ENCODE data around the gene MAEA.

MAEA gene

DNA sequence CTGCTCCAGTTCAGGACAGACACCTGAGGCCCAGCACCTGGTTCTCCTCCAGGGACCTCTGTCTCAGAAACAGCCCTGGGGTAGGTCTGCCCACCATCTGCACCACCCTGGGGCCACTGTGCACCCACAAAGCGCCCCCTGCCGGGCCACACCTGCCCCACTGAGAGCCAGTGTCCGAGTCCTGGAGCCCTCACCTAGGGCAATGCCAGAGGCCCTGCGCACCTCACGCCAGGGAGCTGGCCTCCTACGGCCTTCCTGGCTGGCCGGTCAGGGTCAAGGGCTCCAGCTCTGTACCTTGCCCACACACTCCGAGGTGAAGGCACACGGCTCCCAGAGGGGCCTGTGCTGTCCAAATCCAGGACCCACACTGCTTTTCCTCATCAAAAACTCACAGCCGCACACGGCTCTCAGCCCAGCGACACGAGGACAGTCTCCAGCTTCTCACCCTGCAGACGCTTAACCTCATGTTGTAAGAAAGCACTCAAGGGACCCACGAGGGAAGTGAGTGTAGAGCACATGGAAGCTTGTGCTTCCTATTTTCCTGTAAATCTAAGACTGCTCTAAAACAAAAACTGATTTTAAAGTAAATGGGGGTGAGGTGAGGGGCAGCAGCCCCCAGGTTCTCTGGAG is 46.1 kb upstream of the MAEA start:
- DNase-seq (no peak), ATAC-seq (ENCODE audit: insufficient read depth, low read depth) (no peak)
- Histone ChIP-seq H3K9me3 (ENCODE audit: insufficient read depth, low read length, severe bottlenecking) (no peaks in the 10 kb centered on the region), H3K27ac (ENCODE audit: low read length) (0 out of 2 replicates have a peak overlapping the region, but pooled peaks have one; percentile 16), H3K79me2 (ENCODE audit: insufficient read depth, low read length) (peaks cover 96% of the 10 kb centered on the region), H3K4me1 (ENCODE audit: insufficient read depth, low read length) (peaks cover 33% of the 10 kb centered on the region), H4K20me1 (ENCODE audit: insufficient read depth, low read length) (peaks cover 86% of the 10 kb centered on the region), H3K4me3 (ENCODE audit: low read depth in 1 of 2, low read length in 2 of 2) (no peak overlapping the region), H3K36me3 (ENCODE audit: insufficient read depth, low read length) (peaks cover 94% of the 10 kb centered on the region), H3K27me3 (ENCODE audit: insufficient read depth, low read length, poor library complexity) (no peaks in the 10 kb centered on the region), H2AFZ (ENCODE audit: low read depth, low read length) (no peak overlapping the region), H3K4me2 (ENCODE audit: insufficient read depth, low read length) (no peak overlapping the region), H3K9ac (ENCODE audit: low read depth, low read length) (no peak overlapping the region)
- no peak for TF ChIP-seq EZH2 (IDR thresholded peaks at IDR 0.05; ENCODE audit: borderline replicate concordance, low read depth, low read length, severe bottlenecking)
- TF ChIP-seq, protein P1, sequence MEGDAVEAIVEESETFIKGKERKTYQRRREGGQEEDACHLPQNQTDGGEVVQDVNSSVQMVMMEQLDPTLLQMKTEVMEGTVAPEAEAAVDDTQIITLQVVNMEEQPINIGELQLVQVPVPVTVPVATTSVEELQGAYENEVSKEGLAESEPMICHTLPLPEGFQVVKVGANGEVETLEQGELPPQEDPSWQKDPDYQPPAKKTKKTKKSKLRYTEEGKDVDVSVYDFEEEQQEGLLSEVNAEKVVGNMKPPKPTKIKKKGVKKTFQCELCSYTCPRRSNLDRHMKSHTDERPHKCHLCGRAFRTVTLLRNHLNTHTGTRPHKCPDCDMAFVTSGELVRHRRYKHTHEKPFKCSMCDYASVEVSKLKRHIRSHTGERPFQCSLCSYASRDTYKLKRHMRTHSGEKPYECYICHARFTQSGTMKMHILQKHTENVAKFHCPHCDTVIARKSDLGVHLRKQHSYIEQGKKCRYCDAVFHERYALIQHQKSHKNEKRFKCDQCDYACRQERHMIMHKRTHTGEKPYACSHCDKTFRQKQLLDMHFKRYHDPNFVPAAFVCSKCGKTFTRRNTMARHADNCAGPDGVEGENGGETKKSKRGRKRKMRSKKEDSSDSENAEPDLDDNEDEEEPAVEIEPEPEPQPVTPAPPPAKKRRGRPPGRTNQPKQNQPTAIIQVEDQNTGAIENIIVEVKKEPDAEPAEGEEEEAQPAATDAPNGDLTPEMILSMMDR (IDR thresholded peaks at IDR 0.05; ENCODE audit: borderline replicate concordance, extremely low read depth, low read length, poor library complexity, severe bottlenecking), result no peak

DNA sequence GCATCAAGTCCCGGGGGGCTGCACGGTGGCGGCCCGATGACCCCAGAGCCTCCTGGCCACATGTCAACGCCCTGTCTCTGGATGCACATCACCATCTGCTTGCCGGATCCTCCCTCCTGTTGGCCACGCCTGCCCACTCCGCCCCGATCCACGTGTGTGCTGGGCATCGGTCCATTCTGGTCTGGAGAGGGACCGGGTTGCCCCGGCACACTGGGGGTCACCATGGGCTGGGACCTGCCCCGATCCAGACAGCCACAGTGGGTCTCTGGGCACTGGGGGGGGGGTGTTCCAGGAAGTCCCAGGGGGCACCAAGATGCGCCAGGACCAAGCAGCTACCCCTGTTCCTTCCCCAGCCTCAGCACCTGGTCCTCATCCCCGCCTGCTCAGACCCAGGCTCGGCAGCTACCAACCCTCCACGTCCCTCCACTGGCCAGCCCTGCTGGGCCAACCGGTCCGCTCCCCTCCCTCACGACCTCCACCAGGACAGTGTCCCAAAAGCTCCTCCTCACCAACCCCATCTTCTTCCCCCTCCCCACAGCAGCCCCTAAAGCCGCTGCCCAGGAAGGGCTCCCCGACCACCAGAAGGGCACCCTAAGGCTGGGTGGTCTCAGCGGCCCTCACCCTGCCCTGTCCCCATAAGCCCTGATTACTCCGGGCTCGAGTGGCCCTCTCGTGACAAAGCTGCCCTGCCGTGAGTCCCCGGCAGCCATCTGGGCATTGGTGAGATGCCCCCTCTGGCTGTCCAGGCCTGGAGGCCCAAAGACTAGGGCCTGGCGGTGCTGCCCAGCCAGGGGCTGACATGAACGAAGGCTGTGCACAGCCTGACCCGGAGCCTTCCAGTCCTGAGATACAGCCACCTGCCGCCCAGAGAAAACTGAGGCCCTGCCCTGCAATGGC is 45.4 kb upstream of the MAEA start:
- DNase-seq (no peak), ATAC-seq (ENCODE audit: insufficient read depth, low read depth) (no peak)
- H3K9me3 ChIP-seq (ENCODE audit: insufficient read depth, low read length, severe bottlenecking), result no peaks in the 10 kb centered on the region
- H3K27me3 ChIP-seq (ENCODE audit: insufficient read depth, low read length, poor library complexity), result no peaks in the 10 kb centered on the region
- H3K27ac ChIP-seq (ENCODE audit: low read length), result peak overlapping the region; percentile 11; the same call in 1 of the 2 replicates
- H3K4me2 ChIP-seq (ENCODE audit: insufficient read depth, low read length), result 0 out of 2 replicates have a peak overlapping the region, but pooled peaks have one; percentile 15
- peaks cover 33% of the 10 kb centered on the region for H3K4me1 ChIP-seq (ENCODE audit: insufficient read depth, low read length)
- no peak for TF ChIP-seq EZH2 (IDR thresholded peaks at IDR 0.05; ENCODE audit: borderline replicate concordance, low read depth, low read length, severe bottlenecking)
- TF ChIP-seq, protein P1 (IDR thresholded peaks at IDR 0.05; ENCODE audit: borderline replicate concordance, extremely low read depth, low read length, poor library complexity, severe bottlenecking), result no peak
- H3K36me3 ChIP-seq (ENCODE audit: insufficient read depth, low read length), result peaks cover 86% of the 10 kb centered on the region
- H2AFZ ChIP-seq (ENCODE audit: low read depth, low read length), result no peak overlapping the region
- H4K20me1 ChIP-seq (ENCODE audit: insufficient read depth, low read length), result peaks cover 78% of the 10 kb centered on the region
- no peak overlapping the region for H3K4me3 ChIP-seq (ENCODE audit: low read depth in 1 of 2, low read length in 2 of 2)
- H3K9ac ChIP-seq (ENCODE audit: low read depth, low read length), result peak overlapping the region; percentile 17; the same call in 1 of the 2 replicates
- H3K79me2 ChIP-seq (ENCODE audit: insufficient read depth, low read length), result peaks cover 89% of the 10 kb centered on the region

DNA sequence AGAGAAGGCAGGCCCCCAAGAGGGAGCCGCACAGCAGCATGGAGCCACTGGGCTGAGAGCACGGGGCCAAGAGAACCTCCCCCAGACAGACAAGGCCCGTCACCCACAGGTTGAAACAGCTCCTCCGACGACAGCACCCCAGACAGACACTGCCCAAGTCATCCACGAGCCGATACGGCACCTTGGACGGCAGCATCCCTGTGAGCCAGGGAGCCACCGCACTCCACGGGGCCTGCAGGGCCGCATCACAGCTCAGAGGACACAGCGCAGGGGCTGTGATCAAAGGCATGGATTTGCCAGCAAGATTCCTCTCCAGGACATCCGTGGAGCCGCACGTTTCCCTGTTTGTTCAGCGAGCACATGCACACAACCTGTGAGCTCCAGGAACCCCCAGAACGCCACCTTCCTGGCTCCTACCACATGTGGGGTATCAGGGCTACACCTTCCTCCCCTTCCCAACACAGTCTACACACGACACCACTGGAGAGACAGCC is 44.7 kb upstream of the MAEA start:
- H3K27ac ChIP-seq (ENCODE audit: low read length), result no peak overlapping the region; the same call in 1 of the 2 replicates
- no peak overlapping the region for H2AFZ ChIP-seq (ENCODE audit: low read depth, low read length)
- H4K20me1 ChIP-seq (ENCODE audit: insufficient read depth, low read length), result peaks cover 71% of the 10 kb centered on the region
- H3K79me2 ChIP-seq (ENCODE audit: insufficient read depth, low read length), result peaks cover 89% of the 10 kb centered on the region
- ATAC-seq (ENCODE audit: insufficient read depth, low read depth) (no peak), DNase-seq (no peak)
- no peak overlapping the region for H3K4me3 ChIP-seq (ENCODE audit: low read depth in 1 of 2, low read length in 2 of 2)
- peak overlapping the region; percentile 70; the same call in 1 of the 2 replicates for H3K4me2 ChIP-seq (ENCODE audit: insufficient read depth, low read length)
- H3K9me3 ChIP-seq (ENCODE audit: insufficient read depth, low read length, severe bottlenecking), result no peaks in the 10 kb centered on the region
- TF ChIP-seq, protein P1 (IDR thresholded peaks at IDR 0.05; ENCODE audit: borderline replicate concordance, extremely low read depth, low read length, poor library complexity, severe bottlenecking), result no peak
- TF ChIP-seq EZH2 (IDR thresholded peaks at IDR 0.05; ENCODE audit: borderline replicate concordance, low read depth, low read length, severe bottlenecking), result no peak
- H3K4me1 ChIP-seq (ENCODE audit: insufficient read depth, low read length), result peaks cover 39% of the 10 kb centered on the region
- no peaks in the 10 kb centered on the region for H3K27me3 ChIP-seq (ENCODE audit: insufficient read depth, low read length, poor library complexity)
- H3K9ac ChIP-seq (ENCODE audit: low read depth, low read length), result peak overlapping the region; percentile 17; the same call in 1 of the 2 replicates
- peaks cover 85% of the 10 kb centered on the region for H3K36me3 ChIP-seq (ENCODE audit: insufficient read depth, low read length)
